HG02852 (cell line): ENCODE measurements around the gene SF3B1.
"Not testable (repeated sequence)": the region's sequence is repeated elsewhere in the genome, so short reads cannot be mapped to it uniquely, and the experiment has no call there.

ENCODE experiments used
- ATAC-seq: cut with Tn5 transposase; IDR thresholded peaks from one replicate; pipeline ENCODE4 v1.9.1; 2021; ENCODE audit warnings: mild to moderate bottlenecking, moderate library complexity; ENCODE audit not compliant: unreplicated experiment

SF3B1 gene

GRCh38 chr2:197433780-197434438, 919 bp downstream of the SF3B1 start:
- no peak for ATAC-seq

DNA sequence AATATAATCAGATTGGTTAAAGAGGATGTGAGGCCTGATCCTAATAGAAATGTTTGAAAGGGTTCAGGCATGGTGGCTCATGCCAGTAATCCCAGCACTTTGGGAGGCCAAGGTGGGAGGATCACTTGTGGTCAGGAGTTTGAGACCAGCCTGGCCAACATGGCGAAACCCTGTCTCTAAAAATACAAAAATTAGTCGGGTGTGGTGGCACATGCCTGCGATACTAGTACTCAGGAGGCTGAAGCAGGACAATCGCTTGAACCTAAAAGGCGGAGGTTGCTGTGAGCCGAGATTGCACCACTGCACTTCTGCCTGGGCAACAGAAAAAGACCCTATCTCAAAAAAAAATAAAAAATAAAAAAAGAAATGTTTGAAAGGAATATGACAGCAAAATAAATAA, 2.3 kb downstream of the SF3B1 start:
- not testable (repeated sequence) for ATAC-seq

GRCh38 chr2:197431858-197432257, 3.0 kb downstream of the SF3B1 start:
- ATAC-seq = no peak

GRCh38 chr2:197427986-197428385, 6.8 kb downstream of the SF3B1 start:
- no peak for ATAC-seq

- ATAC-seq = no peak
These were observed 7.9 kb downstream of the SF3B1 start for GRCh38 chr2:197426723-197427603.

DNA sequence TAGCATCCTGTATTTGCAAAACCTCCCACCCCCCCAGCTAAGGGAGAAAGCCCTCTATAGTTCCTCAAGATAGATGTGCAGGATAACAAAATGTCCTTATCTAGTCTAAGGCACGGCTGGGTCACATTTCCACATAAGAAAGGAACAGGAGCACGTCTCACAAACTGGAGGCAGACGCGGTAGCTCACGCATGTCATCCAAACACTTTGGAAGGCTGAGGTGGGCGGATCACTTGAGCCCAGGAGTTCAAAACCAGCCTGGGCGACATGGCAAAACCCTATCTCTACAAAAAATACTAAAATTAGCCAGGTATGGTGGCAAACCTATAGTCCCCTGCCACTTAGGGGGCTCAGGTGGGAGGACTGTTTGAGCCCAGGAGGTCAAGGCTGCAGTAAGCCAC, 9.3 kb downstream of the SF3B1 start:
- no peak for ATAC-seq

GRCh38 chr2:197423307-197423706, 11.5 kb downstream of the SF3B1 start:
- ATAC-seq = no peak

GRCh38 chr2:197419438-197419837, 15.4 kb downstream of the SF3B1 start:
- no peak for ATAC-seq

DNA sequence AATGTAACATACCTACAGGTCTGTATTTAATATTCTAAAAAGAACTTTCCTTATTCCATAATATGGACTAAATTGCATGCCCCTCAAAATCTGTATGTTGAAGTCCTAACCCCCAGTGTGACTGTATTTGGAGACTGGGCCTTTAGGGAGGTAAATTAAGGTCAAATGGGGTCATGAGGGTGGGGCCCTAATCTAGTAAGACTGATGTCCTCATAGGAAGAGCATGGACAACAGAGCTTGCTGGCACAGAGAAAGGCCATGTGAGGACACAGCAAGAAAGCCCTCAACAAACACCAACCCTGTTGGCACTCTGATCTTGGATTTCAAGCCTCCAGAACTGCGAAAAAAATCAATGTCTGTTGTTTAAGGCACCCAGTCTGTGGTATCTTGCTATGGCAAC, 18.6 kb downstream of the SF3B1 start:
- ATAC-seq = no peak

DNA sequence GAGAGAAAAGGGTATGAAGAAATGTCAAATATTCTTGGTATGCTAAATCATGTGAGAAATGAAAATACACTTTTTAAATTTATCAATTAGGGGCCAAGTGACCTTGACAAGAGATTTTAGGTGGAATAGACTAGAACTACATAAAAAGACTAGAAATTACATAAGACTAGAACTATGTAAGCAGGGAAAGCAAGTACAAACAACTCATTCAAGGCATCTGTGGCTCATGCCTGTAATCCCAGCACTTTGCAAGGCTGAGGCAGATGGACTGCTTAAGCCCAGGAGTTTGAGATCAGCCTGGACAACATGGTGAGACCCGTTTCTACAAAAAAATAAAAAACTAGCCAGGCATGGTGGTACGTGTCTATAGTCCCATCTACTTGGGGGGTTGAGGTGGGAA, 20.3 kb downstream of the SF3B1 start:
- ATAC-seq = no peak

- no peak for ATAC-seq
These were observed 20.8 kb downstream of the SF3B1 start for GRCh38 chr2:197414039-197414438.

DNA sequence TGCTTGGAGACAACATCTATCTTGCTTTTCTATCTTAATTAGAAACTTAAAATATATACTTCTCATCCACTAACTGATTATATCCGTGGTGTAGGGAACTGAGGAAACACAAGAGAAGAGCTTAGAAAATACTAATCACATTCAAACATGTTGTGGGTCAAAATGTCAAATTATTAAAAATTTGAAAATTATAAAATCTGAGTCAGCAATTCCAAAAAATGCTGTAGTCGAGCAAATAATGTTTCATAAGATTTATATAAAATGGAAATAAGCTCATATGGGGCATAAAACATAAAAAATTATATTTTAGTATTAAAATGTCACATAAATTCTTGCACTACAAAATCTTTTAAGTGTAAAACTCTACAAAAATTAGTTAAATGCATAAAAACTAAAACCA, 29.2 kb downstream of the SF3B1 start:
- ATAC-seq = no peak

- no peak for ATAC-seq
These were observed 34.8 kb downstream of the SF3B1 start for GRCh38 chr2:197399887-197400540.

GRCh38 chr2:197398913-197399312, 35.9 kb downstream of the SF3B1 start:
- no peak for ATAC-seq

GRCh38 chr2:197391220-197391717, 43.6 kb downstream of the SF3B1 start:
- ATAC-seq = no peak

DNA sequence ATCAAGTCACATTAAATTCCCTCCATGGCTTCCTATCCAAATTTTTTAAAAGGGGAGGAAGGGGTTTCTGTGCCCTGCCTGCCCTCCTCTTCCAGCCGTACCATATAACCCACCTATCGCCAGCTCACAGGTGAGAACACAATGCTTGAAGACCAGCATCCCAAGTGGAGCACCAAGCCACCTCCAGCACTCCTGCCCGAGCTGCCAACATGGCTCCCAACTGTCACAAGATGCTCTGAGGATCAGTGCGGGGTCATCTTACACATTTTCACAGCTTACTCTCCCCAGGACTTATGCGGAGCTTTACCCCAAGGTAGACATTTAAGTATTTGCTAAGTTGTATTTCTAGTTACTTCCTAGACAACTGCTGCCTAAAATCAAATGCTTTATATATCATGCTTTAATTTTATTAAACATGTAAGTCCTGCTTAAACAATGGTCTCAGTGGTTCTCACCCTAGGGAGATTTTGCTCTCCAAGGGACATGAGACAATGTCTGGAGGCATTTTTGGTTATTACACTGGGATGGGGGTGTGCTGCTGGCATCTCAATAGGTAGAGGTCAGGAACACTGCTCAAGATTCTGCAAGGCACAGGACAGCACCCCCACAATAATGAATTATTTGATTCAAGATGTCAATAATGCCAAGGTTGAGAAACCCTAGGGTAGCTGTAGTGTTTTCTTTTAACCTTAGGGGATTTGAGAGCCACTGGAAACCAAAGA, 45.8 kb downstream of the SF3B1 start:
- no peak for ATAC-seq

- no peak for ATAC-seq
These were observed 47.6 kb downstream of the SF3B1 start for GRCh38 chr2:197387179-197387578.

GRCh38 chr2:197386242-197386641, 48.6 kb downstream of the SF3B1 start:
- ATAC-seq = no peak

DNA sequence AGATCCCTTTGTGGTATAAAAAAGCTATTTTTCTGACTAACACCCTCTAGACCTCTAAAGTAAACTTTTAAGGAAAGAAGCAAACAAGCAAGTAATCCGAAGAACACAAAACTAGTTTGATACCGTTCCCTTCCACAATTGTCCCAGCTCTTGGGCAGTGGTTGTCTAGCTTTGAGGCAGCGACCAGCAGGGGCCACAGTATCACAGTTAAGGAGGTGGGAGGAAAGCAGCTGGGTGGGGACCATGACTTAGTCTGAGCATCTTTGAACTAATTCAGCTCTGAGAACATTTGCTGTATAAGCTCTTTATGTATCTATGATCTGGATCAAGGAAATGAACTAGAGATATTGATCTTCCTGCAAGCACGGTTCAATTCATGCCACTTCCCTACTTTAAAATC, 51.0 kb downstream of the SF3B1 start:
- no peak for ATAC-seq

- ATAC-seq = no peak
These were observed 53.2 kb downstream of the SF3B1 start for GRCh38 chr2:197381641-197382040.

GRCh38 chr2:197379918-197380309, 54.9 kb downstream of the SF3B1 start:
- ATAC-seq = not testable (repeated sequence)
